ENCODE data around the gene IL32.

IL32 gene

GRCh38 chr16:3106205-3106928 is 40.9 kb downstream of the IL32 start:
- no peak for TF ChIP-seq CTCF (IDR thresholded peaks at IDR 0.05; ENCODE audit: insufficient read depth, low read depth, low read length, missing control alignments)
- DNase-seq (ENCODE audit: low read depth): peak; percentile 94
- H3K4me3 ChIP-seq (ENCODE audit: low read length): peak overlapping the region; percentile 73

- peak within 1 kb of the TSS; percentile 97 for H3K4me3 ChIP-seq (ENCODE audit: low read length)
- no peak for TF ChIP-seq CTCF (IDR thresholded peaks at IDR 0.05; ENCODE audit: insufficient read depth, low read depth, low read length, missing control alignments)
- DNase-seq (ENCODE audit: low read depth): peak; percentile 82
Observed at GRCh38 chr16:3112058-3112880, 46.8 kb downstream of the IL32 start, which contains the start of gene ZNF205. ZNF205 (plus strand) TSS chr16:3112586; CDS start chr16:3113431, 845 bp downstream.

- TF ChIP-seq CTCF (IDR thresholded peaks at IDR 0.05; ENCODE audit: insufficient read depth, low read depth, low read length, missing control alignments): no peak
- no peak for DNase-seq (ENCODE audit: low read depth)
- peak overlapping the region; percentile 97 for H3K4me3 ChIP-seq (ENCODE audit: low read length)
Observed at GRCh38 chr16:3112881-3113574, 47.6 kb downstream of the IL32 start.

- no peak for TF ChIP-seq CTCF (IDR thresholded peaks at IDR 0.05; ENCODE audit: insufficient read depth, low read depth, low read length, missing control alignments)
- no peak for DNase-seq (ENCODE audit: low read depth)
- H3K4me3 ChIP-seq (ENCODE audit: low read length): peak overlapping the region; percentile 97
Observed at GRCh38 chr16:3113765-3114479, 48.5 kb downstream of the IL32 start.

GRCh38 chr16:3115003-3115402 is 49.6 kb downstream of the IL32 start:
- no peak for TF ChIP-seq CTCF (IDR thresholded peaks at IDR 0.05; ENCODE audit: insufficient read depth, low read depth, low read length, missing control alignments)
- no peak for DNase-seq (ENCODE audit: low read depth)
- no peak overlapping the region for H3K4me3 ChIP-seq (ENCODE audit: low read length)

- no peak for TF ChIP-seq CTCF (IDR thresholded peaks at IDR 0.05; ENCODE audit: insufficient read depth, low read depth, low read length, missing control alignments)
- no peak for DNase-seq (ENCODE audit: low read depth)
- H3K4me3 ChIP-seq (ENCODE audit: low read length): no peak overlapping the region
Observed at GRCh38 chr16:3115561-3115960, 50.1 kb downstream of the IL32 start.

All from epithelial cell of esophagus (primary cell).